Measurements from ENCODE around the gene SEPSECS.
A peak's percentile ranks its signal among the peaks of the same experiment; 100 is the strongest.
"Not testable (repeated sequence)": the region's sequence is repeated elsewhere in the genome, so short reads cannot be mapped to it uniquely, and the experiment has no call there.

Gene SEPSECS

DNA sequence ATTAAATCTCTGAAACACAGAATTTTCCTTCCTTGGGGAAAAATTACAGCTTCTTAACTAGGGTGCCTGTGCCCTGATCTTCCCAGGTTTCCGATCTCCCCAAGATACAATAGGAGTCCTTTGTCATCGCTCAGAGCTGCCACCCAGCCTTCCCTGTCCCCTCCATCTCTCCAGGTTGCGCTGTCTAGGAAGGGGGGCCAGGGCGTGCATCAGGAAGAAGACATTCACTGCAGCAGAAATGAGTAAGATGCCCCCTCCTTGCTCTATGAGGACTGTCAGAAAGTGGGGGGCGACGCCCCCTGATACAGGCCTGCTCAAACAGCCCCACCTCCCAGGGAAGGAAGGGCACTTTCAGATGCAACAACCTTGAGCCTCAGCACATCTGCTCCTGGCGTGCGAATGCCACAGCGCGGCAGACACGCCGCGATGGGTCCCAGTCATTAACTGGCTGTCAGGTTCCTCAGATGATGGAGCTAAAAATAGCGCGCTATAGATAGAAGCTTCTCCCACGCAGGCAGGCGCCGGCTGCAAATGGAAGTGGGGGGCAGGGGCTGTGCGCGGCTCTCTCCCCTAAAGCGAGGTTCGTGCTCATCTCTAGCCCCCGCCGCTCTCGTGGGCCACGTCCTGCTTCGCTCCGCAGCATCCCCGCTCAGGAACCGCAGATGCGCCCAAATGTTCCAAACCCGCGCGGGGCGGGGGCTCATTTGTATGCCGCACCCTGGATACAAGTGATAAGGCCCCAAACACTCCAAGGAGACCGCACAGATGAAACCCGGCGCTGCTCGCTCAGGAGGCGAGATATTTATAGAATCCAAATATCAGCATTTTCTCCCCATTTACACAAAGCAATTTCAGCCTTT lies 71.9 kb downstream of the SEPSECS start:
- H3K36me3 Mint-ChIP-seq, result no peaks in the 10 kb centered on the region
- H3K4me1 Mint-ChIP-seq, result peaks cover 15% of the 10 kb centered on the region
- peak; percentile 71 for ATAC-seq
- H3K9me3 Mint-ChIP-seq, result peaks cover 4% of the 10 kb centered on the region
- peaks cover 66% of the 10 kb centered on the region for H3K27me3 Mint-ChIP-seq
- H3K27ac Mint-ChIP-seq, result peak overlapping the region; percentile 1
- H3K4me3 Mint-ChIP-seq, result no peak overlapping the region

GRCh38 chr4:25085671-25086070 lies 74.6 kb downstream of the SEPSECS start:
- Mint-ChIP-seq H3K4me1 (peaks cover 15% of the 10 kb centered on the region), H3K27me3 (peaks cover 60% of the 10 kb centered on the region), H3K4me3 (no peak overlapping the region), H3K9me3 (no peaks in the 10 kb centered on the region), H3K27ac (no peak overlapping the region), H3K36me3 (no peaks in the 10 kb centered on the region)
- ATAC-seq, result no peak

DNA sequence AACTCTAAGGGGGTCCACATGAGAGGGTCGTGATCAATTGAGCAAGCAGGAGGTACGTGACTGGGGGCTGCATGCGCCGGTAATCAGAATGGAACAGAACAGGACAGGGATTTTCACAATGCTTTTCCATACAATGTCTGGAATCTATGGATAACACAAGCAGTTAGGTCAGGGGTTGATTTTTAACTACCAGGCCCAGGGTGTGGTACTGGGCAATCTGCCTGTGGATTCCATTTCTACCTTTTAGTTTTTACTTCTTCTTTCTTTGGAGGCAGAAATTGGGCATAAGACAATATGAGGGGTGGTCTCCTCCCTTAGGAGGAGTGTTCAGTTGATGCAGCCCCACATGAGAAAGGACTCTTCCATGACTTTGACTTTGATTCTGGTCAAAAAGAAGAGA lies 76.8 kb downstream of the SEPSECS start:
- not testable (repeated sequence) for ATAC-seq
- peaks cover 42% of the 10 kb centered on the region for H3K27me3 Mint-ChIP-seq

GRCh38 chr4:25081866-25082471 lies 78.3 kb downstream of the SEPSECS start:
- no peaks in the 10 kb centered on the region for H3K36me3 Mint-ChIP-seq
- peaks cover 40% of the 10 kb centered on the region for H3K27me3 Mint-ChIP-seq
- H3K4me1 Mint-ChIP-seq, result no peaks in the 10 kb centered on the region
- H3K4me3 Mint-ChIP-seq, result no peak overlapping the region
- ATAC-seq, result no peak
- H3K27ac Mint-ChIP-seq, result no peak overlapping the region
- H3K9me3 Mint-ChIP-seq, result no peaks in the 10 kb centered on the region

More for the DNA sequence above, 76.8 kb downstream of the SEPSECS start:
- H3K36me3 Mint-ChIP-seq, H3K4me1 Mint-ChIP-seq, H3K27ac Mint-ChIP-seq, H3K9me3 Mint-ChIP-seq, H3K4me3 Mint-ChIP-seq: not testable (repeated sequence)

DNA sequence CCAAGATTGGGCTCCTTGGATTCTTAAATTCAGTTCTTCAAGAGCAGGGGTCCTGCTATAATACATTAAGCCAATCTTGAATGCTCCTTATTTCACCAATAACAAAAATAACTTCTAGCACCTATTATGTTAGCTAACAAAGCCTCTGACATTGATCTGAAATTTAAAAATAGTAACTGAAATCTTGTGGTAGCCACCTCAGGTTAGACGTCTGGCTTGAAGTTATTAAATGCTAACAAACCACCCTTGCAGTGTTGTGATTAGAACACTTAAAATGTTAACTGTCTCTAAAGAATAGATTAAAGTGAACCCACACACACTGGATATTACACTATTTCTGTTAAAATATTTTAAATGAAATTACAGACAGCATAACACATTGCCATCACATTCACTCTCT lies 79.7 kb downstream of the SEPSECS start:
- H3K27ac Mint-ChIP-seq, result no peak overlapping the region
- no peaks in the 10 kb centered on the region for H3K9me3 Mint-ChIP-seq
- H3K36me3 Mint-ChIP-seq, result no peaks in the 10 kb centered on the region
- no peak for ATAC-seq
- H3K4me3 Mint-ChIP-seq, result no peak overlapping the region
- peaks cover 31% of the 10 kb centered on the region for H3K27me3 Mint-ChIP-seq
- H3K4me1 Mint-ChIP-seq, result no peaks in the 10 kb centered on the region

- H3K9me3 Mint-ChIP-seq, result peaks cover 2% of the 10 kb centered on the region
- H3K27me3 Mint-ChIP-seq, result peaks cover 25% of the 10 kb centered on the region
- no peak for ATAC-seq
- no peaks in the 10 kb centered on the region for H3K36me3 Mint-ChIP-seq
- no peak overlapping the region for H3K27ac Mint-ChIP-seq
- H3K4me3 Mint-ChIP-seq, result no peak overlapping the region
- H3K4me1 Mint-ChIP-seq, result no peaks in the 10 kb centered on the region
Observed at GRCh38 chr4:25078523-25078922, 81.7 kb downstream of the SEPSECS start.

DNA sequence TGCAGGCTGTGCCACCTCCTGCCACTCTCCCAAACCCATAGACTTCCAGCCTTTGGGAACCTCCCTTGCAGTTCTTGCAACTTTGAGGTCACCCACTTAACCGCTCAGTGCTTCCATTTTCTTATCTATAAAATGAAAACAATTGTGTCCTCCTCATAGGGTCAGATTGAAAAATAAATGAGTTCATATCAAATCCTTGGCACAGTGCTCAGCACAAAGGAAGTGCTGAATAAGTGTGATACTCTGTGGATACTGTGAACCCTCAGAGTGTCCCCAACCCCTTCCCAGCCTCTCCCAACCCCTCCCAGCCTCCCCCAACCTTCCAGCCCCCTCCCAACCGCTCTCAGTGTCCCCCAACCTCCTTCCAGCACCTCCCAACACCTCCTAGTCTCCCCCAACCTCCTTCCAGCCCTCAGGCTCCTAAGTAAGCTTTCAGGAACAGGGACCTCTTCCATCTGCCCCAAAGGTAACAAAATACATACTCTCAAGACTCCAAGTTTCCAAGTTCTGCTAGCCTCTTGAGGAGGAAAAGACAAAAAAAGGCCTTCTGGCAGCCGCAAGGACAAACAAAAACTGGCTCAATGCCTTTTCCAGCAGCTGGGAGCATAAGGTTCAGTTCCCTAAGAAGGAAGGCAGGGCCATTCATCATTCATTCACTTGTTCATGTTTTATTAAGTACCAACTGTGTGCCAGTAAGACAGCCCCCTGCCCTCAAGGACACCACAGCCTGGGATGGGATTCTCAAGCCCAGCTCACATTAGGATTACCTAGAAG lies 83.4 kb downstream of the SEPSECS start:
- H3K4me3 Mint-ChIP-seq, result no peak overlapping the region
- H3K27me3 Mint-ChIP-seq, result peaks cover 18% of the 10 kb centered on the region
- ATAC-seq, result no peak
- no peaks in the 10 kb centered on the region for H3K36me3 Mint-ChIP-seq
- H3K9me3 Mint-ChIP-seq, result peaks cover 2% of the 10 kb centered on the region
- H3K27ac Mint-ChIP-seq, result no peak overlapping the region
- H3K4me1 Mint-ChIP-seq, result no peaks in the 10 kb centered on the region

GRCh38 chr4:25075851-25076250 lies 84.4 kb downstream of the SEPSECS start:
- Mint-ChIP-seq H3K9me3 (peaks cover 2% of the 10 kb centered on the region), H3K27ac (no peak overlapping the region), H3K4me3 (no peak overlapping the region), H3K36me3 (no peaks in the 10 kb centered on the region), H3K4me1 (no peaks in the 10 kb centered on the region), H3K27me3 (peaks cover 18% of the 10 kb centered on the region)
- no peak for ATAC-seq

GRCh38 chr4:25075129-25075528 lies 85.1 kb downstream of the SEPSECS start:
- Mint-ChIP-seq H3K4me3 (no peak overlapping the region), H3K36me3 (no peaks in the 10 kb centered on the region), H3K9me3 (peaks cover 2% of the 10 kb centered on the region), H3K27ac (no peak overlapping the region), H3K4me1 (no peaks in the 10 kb centered on the region), H3K27me3 (peaks cover 18% of the 10 kb centered on the region)
- ATAC-seq, result no peak

GRCh38 chr4:25070545-25070944 lies 89.7 kb downstream of the SEPSECS start:
- no peak overlapping the region for H3K27ac Mint-ChIP-seq
- H3K9me3 Mint-ChIP-seq, result peaks cover 6% of the 10 kb centered on the region
- no peaks in the 10 kb centered on the region for H3K36me3 Mint-ChIP-seq
- H3K27me3 Mint-ChIP-seq, result peaks cover 13% of the 10 kb centered on the region
- H3K4me1 Mint-ChIP-seq, result no peaks in the 10 kb centered on the region
- H3K4me3 Mint-ChIP-seq, result no peak overlapping the region
- ATAC-seq, result no peak

Measured in stimulated activated memory B cell treated with anti-CD40 and anti-IgM and Interleukin-4, amounts not matched to agents 10 μg/mL and 1 μg/mL and 100 μg/mL, for 72 hours (primary cell).